ENCODE data around the gene HOXB13.

GRCh38 chr17:48748718-48749566, 20.4 kb upstream of the HOXB13 start:
- TF ChIP-seq CTCF (IDR thresholded peaks at IDR 0.05; ENCODE audit: insufficient read depth, low read length, poor library complexity, severe bottlenecking), result no peak
- TF ChIP-seq EZH2phosphoT487 (conservative IDR thresholded peaks at IDR 0.05; ENCODE audit: low read length), result no peak

Data from SU-DHL-6 (cell line).